HuH-7 (cell line): ENCODE data around the gene GMDS.

Experiments used
- DNase-seq: peaks from one replicate; pipeline ENCODE4 v3.0.0; 2011; ENCODE audit warnings: low spot score

Gene GMDS

DNA sequence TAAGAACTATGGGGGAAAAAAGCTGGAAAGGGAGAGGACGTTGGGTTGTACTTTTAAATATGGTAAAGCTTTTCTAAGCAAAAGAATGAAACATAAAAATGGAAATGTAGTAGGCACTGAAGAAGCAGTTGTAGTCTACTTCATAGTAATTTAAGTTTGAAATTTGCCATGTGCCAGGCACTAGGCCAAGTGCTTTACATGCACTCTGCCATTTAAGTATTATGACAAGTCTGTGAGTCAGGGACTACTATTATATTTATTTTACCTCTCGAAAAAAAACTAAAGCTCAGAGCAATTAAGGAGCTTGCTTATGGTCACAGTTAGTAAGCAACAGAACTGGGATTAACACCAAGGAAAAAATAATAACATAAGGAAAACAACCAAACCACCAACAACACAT, 257.8 kb downstream of the GMDS start:
- DNase-seq, result no peak

DNA sequence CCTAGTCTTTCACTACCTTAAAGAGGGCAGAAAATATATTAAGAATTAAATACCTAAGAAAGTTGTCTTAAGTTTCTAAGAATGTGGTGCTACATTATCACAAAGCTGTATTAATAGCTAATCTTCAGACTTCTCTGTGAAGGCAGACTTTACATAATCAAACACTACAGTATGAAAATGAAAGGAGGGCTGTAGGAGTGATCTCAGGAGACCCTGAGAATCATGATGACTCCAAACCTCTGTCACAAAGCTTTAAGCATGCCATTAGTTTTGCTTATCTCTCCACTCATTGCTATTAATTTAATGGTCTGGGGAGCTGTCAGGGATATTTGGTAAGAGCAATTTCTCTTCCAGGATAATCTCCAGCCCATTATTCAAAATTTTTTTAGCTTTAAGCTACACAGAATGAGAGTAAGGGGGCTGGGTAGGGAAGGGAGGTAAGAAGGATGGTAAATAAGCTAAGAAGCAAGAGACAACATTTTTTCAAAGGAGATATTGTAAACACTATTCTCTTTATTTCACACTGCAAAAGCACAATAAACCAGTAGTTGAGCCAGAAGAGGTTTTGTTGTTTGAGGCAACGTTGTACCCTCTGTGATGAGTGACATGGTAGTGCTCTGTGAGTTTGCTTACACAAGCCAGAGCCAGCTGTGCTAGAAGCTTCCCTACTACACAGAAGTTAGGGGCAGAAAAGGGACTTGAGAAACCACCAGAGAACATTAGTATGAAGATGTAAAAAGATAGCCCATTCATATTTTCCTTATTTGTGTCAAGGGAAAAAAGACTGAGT, 258.8 kb downstream of the GMDS start:
- no peak for DNase-seq

DNA sequence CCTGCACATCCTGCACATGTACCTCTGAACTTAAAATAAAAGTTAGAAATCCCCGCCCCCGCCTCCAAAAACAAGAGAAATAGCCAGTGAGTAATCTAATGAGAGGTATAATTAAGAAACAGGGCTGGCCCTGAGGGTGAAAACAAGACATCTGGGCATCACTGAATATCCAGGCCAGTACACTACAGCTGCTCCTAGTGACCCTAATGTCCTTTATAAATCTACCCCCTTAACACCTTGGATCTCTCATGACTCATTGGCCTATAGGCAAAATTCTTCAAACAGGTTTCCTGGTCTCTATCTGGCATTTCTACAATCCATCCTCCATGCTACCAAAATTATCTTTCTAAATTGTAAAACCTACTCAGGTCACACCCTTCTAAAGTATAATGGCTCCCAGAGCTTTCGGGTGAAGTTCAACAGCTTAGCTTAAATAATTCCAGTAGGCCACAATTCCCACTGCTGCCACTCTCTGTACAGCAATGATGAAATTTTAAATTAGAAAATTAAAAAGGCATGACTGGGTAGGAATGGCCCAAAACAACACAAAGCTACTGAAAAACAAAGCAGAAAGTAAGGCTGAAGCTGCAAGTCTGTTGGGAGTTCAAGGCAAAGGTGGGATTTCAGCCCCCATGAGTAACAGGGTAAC, 260.9 kb downstream of the GMDS start:
- no peak for DNase-seq

DNA sequence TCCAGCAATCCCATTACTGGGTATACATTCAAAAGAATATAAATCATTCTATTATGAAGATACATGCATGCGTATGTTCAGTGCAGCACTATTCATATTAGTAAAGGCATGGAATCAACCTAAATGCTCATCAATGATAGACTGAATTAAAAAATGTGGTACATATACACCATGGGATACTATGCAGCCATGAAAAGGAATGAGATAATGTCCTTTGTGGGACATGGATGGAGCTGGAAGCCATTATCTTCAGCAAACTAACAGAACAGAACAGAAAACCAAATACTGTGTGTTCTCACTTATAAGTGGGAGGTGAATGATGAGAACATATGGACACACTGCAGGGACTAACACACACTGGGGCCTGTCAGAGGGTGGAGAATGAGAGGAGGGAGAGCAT, 261.6 kb downstream of the GMDS start:
- DNase-seq, result no peak

DNA sequence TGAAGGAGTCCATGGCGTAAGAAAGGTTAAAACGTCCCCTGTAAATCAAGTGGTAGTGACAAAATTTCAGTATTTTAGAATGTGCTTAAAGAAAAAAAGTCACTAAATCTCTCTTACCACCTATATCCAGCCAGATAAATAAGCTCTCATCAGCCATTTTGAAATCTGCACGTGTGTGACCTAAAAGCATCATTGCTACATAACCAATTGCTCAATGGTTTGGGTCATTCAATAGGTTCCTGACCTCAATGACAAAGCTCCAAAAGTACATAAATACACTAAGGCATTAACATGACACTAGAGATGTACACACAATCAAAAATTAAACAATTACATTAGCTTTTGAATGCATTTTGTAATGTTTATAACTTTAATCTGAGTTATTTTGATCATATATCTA, 272.4 kb downstream of the GMDS start:
- DNase-seq, result no peak

DNA sequence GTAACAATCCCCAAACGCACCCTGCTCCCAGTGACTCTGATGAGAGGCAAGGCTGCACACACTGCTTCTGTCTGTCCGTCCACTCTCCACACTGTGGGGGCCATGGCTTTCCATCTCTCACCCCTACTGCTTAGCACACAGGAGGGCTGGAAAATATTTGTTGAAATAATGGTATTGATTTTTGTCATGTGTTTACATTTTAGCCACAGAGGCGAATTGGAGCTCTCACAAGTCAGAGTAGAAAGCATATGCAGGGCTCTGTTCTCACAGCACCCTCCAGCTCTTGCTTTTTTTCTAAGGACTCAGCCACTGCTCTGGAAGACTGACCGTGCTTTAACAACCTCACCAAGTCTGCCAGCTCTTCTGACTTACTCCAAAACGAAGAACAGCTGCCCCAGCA, 273.8 kb downstream of the GMDS start:
- peak; percentile 5 for DNase-seq

DNA sequence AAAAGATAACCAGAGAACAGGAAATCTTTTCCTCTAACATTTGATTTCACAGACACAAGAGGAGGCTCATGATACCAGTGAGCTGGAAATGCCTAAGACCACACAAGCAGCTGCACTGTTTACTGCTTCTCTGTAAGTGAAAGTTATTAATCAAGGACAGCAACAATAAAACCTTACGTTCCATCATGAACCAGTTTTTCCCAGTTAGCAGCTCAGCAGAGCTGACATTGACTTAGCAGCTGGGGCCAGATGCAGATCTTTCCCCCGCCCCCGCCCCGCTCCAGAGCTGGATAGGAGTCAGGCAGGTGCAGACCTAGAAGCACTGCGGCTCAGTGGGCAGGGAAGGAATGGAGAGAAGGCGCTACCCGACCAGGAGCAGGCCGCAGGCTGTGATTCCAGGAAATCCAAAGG, 275.2 kb downstream of the GMDS start:
- DNase-seq, result no peak

DNA sequence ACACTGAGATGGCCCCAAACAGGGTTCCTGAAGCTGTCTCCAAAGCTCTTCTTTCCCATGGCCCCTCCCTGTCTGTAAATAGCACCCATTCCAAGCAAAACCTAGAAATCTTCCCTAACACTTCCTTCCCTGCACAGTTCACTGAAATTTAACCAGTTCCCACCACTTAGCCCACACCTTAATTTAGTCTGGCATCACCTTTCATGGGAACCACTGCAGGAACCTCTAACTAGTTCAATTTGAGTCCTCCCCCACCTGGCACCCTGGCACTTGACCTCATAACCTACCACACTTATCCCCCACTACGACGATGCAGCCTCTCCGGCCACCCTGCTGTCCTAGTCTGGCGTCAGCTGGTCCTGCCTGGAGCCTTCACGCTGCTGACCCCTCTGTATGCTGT, 278.7 kb downstream of the GMDS start:
- DNase-seq, result no peak

DNA sequence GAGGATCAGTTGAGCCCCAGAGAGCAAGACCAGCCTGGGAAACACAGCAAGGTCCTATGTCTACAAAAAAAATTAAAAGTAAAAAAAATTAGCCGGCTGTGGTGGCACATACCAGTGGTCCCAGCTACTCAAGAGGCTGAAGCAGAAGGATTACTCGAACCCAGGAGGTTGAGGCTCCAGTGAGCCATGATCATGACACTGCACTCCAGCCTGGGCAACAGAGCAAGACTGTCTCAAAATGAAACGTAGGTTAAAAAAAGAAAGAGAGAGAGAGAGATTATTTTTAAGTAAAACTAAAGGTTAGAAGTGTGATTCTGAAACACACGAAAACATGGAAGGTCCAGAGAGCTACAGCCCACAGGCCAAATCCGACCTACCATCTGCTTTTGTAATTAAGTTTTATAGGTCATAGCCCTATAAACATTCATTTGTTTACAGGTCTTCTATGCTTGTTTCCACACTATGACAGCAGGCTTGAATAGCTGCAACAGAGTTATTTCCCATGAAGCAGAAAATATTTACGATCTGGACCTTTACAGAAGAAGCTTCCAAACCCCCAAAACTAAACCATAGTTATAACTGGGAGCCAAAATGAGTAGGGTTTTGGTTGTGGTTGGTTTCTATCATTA, 279.7 kb downstream of the GMDS start:
- DNase-seq, result no peak

DNA sequence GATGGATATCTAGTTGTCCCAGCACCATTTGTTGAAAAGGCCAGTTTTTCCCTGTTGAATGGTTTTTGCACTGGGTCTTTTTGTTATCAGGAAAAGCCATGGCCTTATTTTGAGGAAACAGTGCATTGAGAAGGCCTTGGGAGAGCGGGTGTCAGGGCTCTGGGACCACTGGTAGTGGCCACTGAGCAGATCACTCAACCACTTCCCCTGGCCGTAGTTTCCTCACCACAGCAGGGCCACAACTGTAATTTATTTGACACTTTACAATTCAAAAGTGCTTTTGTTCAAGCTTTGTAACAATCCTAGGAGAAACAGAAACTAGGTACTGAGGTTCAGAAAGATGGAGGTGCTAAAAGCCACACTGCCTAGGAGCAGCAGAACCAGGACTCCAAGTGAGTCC, 281.8 kb downstream of the GMDS start:
- DNase-seq, result no peak

DNA sequence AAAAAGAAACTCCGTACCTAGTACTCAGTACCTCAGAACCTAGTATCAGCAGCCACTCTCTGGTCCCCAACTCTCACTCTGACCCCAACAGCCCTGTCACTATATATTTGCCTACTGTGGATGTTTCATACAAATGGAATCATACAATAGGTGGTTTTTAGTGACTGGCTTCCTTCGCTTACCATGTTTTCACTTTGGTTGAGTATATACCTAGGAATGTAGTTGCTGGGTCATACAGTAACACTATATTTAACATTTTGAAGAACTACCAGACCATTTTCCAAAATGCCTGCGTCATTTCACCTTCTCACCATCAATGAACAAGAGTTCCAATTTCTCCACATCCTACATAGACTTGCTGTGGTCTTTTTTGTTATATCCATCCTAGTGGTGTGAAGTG, 283.2 kb downstream of the GMDS start:
- no peak for DNase-seq

DNA sequence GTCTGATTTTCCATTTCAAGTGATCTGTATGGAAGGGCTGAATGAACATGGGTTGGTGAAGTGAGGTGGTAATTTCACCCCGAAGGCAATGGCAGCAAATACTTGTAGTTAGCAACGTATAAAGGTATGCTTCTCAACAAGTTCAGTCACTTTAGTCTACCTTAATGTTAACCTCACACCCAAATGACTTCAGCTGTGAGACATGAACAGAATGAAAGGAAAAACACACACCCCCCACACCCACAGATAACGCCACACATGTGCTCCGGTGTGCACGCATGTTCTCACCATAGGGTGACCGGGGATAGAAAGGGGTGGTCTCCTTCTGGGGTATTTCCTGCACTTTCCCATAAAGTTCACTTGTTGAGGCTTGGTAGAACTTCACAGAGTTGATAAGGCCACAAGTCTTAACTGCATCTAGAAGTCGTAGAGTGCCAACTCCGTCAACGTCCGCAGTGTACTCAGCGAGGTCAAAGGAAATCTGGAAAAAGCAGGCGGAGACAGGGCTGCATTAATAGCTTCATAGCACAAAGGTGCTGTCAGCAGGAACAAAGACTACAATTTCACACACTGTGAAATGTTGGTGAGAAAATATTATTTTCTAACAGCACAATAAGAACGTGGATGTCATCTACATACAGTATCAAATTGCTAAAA, 284.8 kb downstream of the GMDS start:
- DNase-seq, result no peak

DNA sequence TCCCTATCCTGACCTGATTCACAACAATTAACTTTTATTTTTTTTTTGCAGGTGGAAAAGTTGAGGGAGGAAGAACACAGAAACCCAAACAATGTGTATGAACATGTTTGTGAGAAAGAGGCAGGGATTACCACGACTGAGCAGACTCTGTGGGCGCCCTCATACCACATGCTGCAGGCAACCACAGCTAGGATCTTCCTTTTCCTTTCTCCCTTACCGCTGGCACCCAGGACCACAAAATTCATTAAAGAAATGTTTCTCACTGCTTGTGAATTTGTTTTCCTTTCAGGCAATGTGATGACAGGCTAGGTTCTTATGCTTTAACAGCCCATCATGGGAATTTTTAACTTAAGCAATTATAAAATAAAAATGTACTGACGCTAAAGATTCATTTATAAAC, 287.1 kb downstream of the GMDS start:
- DNase-seq, result no peak

DNA sequence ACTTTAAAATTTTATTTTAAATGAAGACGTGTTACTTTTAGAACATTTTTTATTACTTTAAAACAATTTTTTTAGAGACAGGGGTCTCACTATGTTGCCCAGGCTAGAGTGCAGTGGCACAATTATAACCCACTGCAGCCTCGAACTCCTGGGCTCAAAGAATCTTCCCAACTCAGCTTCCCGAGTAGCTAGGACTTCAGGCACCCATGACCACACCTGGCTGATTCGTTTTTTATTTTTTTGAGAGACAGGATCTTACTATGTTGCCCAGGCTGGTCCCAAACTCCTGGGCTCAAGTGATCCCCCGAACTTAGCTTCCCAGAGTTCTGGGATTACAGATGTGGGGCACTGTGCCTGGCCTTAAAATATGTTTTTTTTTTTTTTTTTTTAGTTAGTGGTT, 287.7 kb downstream of the GMDS start:
- no peak for DNase-seq

DNA sequence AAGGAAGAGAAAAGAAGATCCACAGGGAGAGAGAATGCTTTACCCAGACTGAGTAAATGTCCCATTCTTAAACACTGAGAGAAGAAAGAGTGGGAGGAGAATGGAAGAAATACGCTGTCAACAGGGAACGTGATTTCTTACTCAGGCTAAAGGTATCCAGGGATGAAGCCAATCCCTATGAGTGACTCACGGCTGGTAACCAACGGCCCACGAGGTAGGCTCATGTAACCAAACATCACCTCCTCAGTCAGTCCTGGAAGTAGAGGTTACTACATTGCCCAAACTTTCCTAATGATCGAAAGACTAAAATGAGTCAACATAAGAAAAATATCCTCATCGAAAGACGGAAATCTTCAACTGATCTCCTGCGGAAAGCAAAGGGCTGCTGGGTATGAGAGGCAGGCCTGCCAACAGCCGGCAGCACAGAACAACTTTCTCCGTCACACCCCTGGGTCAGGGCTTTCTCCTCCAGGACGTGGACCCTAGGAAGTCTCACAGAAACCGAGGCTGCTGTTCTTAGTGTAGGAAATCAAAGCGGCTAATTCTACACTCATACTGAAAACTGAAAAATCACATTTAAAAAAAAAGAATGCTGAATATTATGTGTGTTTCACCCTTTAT, 292.6 kb downstream of the GMDS start:
- no peak for DNase-seq

DNA sequence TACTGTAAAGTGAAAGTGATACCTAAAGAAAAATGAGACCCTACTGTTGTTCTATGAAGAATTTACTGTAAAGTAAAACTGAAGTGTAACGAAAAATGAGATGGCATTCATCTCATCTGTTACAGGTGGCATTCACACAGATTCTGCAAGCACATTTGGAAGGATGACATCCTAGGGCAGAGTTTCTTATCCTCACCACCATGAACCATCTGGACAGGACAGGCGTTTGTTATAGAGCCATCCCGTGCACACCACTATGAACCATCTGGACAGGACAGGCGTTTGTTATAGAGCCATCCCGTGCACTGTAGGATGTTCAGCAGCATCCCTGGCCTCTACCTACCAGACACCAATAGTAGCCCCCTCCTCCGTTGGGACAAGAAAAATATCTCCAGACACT, 294.8 kb downstream of the GMDS start:
- no peak for DNase-seq

DNA sequence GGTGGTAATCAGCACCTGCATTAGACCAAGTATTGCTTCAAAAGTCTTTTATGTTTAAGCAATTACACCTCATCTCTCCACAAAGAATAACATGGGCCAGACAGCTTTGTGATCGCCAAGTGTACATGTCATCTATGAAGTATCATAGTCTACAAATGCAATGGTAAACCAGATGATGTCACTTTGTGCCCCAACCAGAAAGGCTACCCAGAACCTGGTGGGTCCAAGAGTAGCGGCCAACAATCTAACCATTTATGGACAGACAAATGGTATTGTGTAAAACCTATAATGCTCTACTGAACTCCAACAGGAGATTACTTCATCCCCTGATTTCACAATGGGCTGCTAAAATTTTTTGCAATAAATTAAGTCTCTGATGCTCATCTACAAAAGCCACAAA, 295.9 kb downstream of the GMDS start:
- DNase-seq, result no peak

DNA sequence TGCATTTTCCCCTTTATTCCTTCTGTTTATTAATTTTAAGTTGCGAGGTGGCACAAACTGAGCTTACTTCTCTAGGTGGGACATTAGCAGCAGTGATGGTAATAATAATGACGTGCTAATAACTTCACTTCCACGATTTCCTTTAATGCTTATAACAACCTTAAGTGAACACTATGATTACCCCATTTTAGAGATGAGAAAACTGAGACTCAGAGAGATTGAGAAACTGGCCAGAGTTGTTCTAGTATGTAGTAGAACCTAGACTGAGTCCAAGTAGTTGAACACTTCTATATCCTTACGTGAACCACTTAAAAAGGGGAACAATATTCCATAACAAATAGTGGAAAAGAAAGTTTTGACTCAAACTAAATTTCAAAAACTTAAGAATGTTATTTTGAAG, 297.5 kb downstream of the GMDS start:
- no peak for DNase-seq

DNA sequence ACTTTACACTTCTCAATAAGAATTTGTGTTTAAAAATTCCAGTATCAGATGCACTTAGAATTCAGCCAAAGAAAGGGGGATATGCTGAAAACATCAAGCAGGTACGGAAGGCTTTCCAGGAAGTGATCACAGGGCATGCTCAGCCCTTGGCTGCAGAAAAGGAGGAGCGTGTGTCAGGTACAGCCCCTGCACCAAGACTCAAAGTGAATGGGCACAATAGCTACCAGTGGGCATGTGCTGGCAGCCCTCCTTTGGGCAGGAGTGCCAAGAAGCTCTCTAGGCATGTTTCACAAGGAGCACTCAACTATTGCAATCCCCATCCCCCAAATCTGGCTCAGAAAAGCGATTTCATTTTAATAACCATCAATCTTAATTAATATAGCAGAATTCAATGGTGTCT, 298.8 kb downstream of the GMDS start:
- no peak for DNase-seq

DNA sequence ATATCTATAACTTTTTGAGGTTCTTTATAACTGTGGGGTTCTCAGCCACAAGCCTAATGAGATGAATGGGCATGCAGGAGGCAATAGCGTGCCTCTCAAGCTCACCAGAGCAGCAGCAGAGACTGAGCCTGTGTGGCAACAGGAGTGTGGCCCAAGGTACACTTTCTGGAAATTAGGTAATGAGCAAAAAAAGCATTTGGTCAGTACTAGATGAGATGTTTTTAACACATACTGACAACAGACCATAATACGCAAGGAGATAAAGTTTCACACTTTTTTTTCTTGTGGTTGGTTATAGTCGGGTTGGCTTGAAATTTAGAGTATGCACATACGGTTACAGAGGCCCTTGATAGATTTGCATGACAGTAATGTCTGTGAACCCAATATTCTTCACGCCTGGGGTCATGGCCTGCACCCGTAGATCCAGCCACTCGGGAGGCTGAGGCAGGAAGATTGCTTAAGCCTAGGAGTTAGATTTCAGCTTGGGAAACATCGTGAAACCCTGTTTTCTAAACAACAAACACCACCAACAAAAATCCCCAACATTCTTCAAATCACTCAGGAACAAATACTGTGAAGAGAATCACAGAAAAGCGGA, 300.1 kb downstream of the GMDS start:
- DNase-seq, result no peak

DNA sequence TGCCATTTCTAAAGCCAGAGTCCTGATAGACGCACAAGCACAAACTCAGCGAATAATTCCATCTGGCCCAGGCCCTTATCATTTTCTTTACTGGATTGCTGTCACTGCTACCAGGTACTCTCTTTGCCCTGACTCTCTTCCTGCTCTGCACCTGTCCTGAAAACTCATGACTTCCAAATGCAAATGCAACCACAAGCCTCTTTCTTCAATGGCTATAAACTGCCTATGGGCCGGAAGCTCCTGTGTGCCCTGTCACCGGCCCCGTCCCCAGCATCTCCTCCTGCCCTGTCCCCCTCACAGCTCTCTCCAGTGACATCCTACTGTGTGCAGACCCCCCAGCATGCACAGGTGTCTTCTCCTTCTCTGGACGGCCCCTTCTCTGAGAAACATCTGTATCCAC, 302.6 kb downstream of the GMDS start:
- no peak for DNase-seq

DNA sequence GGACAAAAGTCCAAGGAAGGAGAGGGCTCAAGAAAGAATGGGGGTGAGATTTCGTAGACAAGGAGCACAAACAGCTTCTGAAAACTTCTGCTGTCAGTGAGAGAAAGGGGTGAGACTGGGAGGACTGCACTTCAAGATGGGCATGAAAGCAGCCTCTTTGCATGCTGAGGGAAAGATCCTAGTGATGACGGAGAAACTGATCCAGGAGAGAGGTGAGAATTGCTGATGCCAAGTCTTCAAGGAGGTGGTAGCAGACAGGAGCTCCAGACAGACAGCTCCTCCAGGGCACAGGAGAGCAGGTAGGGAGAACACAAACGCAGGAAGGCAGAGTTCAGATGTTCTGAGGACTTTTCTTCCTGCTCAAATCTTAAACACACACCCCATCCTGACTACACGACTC, 303.9 kb downstream of the GMDS start:
- DNase-seq, result no peak
